MCF 10A (cell line): ENCODE data around the gene LRRN2. TPM values are rescaled to one million over a fixed set of nuclear protein-coding genes. Genes with fewer than 3 reads are reported as not detected.

Experiments
- BruUV-seq: library from RNA; stranded (reverse); fragments of 400-500 nt; replicated peaks from 2 replicates; lab custom pipeline; 2021; lab: Mats Ljungman, UMichigan
- CTCF ChIA-PET: fragments of 300-600 bp; sonication (Branson Sonifier 250); formaldehyde crosslinking; extraction: SDS; loops from one replicate; lab custom pipeline; 2021; ENCODE audit warnings: antibody characterized with exemption, inconsistent platforms; lab: Yijun Ruan, JAX
- POLR2A ChIA-PET: fragments of 300-600, 350-650 bp; sonication (Branson Sonifier 250); formaldehyde crosslinking; extraction: SDS; loops from one replicate; lab custom pipeline; 2020; ENCODE audit warnings: antibody characterized with exemption, inconsistent platforms; lab: Yijun Ruan, JAX
- DNase-seq: peaks from one replicate; pipeline ENCODE4 v3.0.0-alpha.2; 2018; ENCODE audit not compliant: unreplicated experiment
- H3K27ac Mint-ChIP-seq: one replicate; pipeline ENCODE4 v1.8.0; 2022; ENCODE audit warnings: mild to moderate bottlenecking, low read depth, mixed read lengths; ENCODE audit not compliant: unreplicated experiment
- H3K27me3 Mint-ChIP-seq: one replicate; pipeline ENCODE4 v1.8.0; 2022; ENCODE audit warnings: mixed read lengths; ENCODE audit not compliant: insufficient read depth, unreplicated experiment
- H3K36me3 Mint-ChIP-seq: one replicate; pipeline ENCODE4 v1.8.0; 2022; ENCODE audit warnings: mild to moderate bottlenecking, moderate library complexity, mixed read lengths; ENCODE audit not compliant: insufficient read depth, unreplicated experiment
- H3K4me1 Mint-ChIP-seq: one replicate; pipeline ENCODE4 v1.8.0; 2022; ENCODE audit warnings: mixed read lengths; ENCODE audit not compliant: insufficient read depth, unreplicated experiment
- H3K4me3 Mint-ChIP-seq: one replicate; pipeline ENCODE4 v1.8.0; 2022; ENCODE audit warnings: mild to moderate bottlenecking, moderate library complexity, mixed read lengths; ENCODE audit not compliant: unreplicated experiment
- H3K9me3 Mint-ChIP-seq: one replicate; pipeline ENCODE4 v1.8.0; 2022; ENCODE audit warnings: mixed read lengths; ENCODE audit not compliant: unreplicated experiment
- CTCF ChIP-seq: fragments of 200-600 bp; IDR thresholded peaks from one replicate; pipeline ENCODE4 v1.8.0; 2022; ENCODE audit warnings: antibody characterized with exemption, mild to moderate bottlenecking; ENCODE audit not compliant: unreplicated experiment
- intact Hi-C: fragments of 100-400 bp; cut with micrococcal nuclease; formaldehyde crosslinking; loops from 2 replicates; pipeline ENCODE4 v1.14.1; 2022
- total RNA-seq: library from RNA; stranded (reverse); gene quantifications from 2 replicates; pipeline ENCODE4 v1.2.3, GENCODE V29; 2022

LRRN2 gene
- total RNA-seq, 1 experiment from 2014 or later: not detected

- Mint-ChIP-seq H3K27me3 (peaks cover 45% of the 10 kb centered on the region), H3K4me3 (no peak overlapping the region), H3K4me1 (no peaks in the 10 kb centered on the region), H3K9me3 (no peaks in the 10 kb centered on the region), H3K27ac (no peak overlapping the region), H3K36me3 (no peaks in the 10 kb centered on the region)
- POLR2A ChIA-PET: interaction anchor here (0.6 to 1.1 kb wide), 2 partner anchors 30 to 96 kb away, joined by 3 read pairs; no protein-coding TSS in a partner anchor
- no peak for TF ChIP-seq CTCF
- no TSS peak for BruUV-seq
- intact Hi-C loops: no loop called here
- DNase-seq: no peak
- CTCF ChIA-PET: interaction anchor here (0.6 to 3.7 kb wide), 5 partner anchors 60 to 144 kb away, joined by 3 to 18 read pairs (median 3); no protein-coding TSS in a partner anchor
These were observed 6.6 kb downstream of the LRRN2 start for GRCh38 chr1:204678721-204679475.

GRCh38 chr1:204677864-204678263 is 7.7 kb downstream of the LRRN2 start:
- no peaks in the 10 kb centered on the region for H3K36me3 Mint-ChIP-seq
- H3K4me1 Mint-ChIP-seq: no peaks in the 10 kb centered on the region
- H3K9me3 Mint-ChIP-seq: no peaks in the 10 kb centered on the region
- H3K27me3 Mint-ChIP-seq: peaks cover 45% of the 10 kb centered on the region
- ChIA-PET CTCF (interaction anchor here (0.5 to 2.2 kb wide), 4 partner anchors 19 to 390 kb away, joined by 3 to 13 read pairs (median 3); no protein-coding TSS in a partner anchor), POLR2A (no interaction called here)
- H3K4me3 Mint-ChIP-seq: no peak overlapping the region
- intact Hi-C loops: no loop called here
- no peak overlapping the region for H3K27ac Mint-ChIP-seq
- no TSS peak for BruUV-seq
- TF ChIP-seq CTCF: no peak
- DNase-seq: no peak

GRCh38 chr1:204676043-204676442 is 9.5 kb downstream of the LRRN2 start:
- H3K27ac Mint-ChIP-seq: no peak overlapping the region
- intact Hi-C loops: no loop called here
- H3K4me3 Mint-ChIP-seq: no peak overlapping the region
- no peaks in the 10 kb centered on the region for H3K9me3 Mint-ChIP-seq
- no peak for TF ChIP-seq CTCF
- BruUV-seq: no TSS peak
- no peak for DNase-seq
- no peaks in the 10 kb centered on the region for H3K36me3 Mint-ChIP-seq
- ChIA-PET POLR2A (no interaction called here), CTCF (interaction anchor here (0.7 to 1.9 kb wide), 4 partner anchors 10 to 611 kb away, joined by 3 to 5 read pairs (median 4); no protein-coding TSS in a partner anchor)
- H3K27me3 Mint-ChIP-seq: peaks cover 45% of the 10 kb centered on the region
- no peaks in the 10 kb centered on the region for H3K4me1 Mint-ChIP-seq

- CTCF ChIA-PET: interaction anchor here (0.6 to 1.9 kb wide), 2 partner anchors 8 to 117 kb away, joined by 3 to 5 read pairs; no protein-coding TSS in a partner anchor
- DNase-seq: no peak
- no peaks in the 10 kb centered on the region for H3K9me3 Mint-ChIP-seq
- POLR2A ChIA-PET: interaction anchor here (0.9 kb wide), 1 partner anchor 13 kb away, joined by 3 read pairs; no protein-coding TSS in a partner anchor
- intact Hi-C loops: no loop called here
- H3K27me3 Mint-ChIP-seq: peaks cover 35% of the 10 kb centered on the region
- H3K4me3 Mint-ChIP-seq: no peak overlapping the region
- BruUV-seq: no TSS peak
- H3K27ac Mint-ChIP-seq: no peak overlapping the region
- H3K36me3 Mint-ChIP-seq: no peaks in the 10 kb centered on the region
- no peaks in the 10 kb centered on the region for H3K4me1 Mint-ChIP-seq
- TF ChIP-seq CTCF: no peak
These were observed 11.5 kb downstream of the LRRN2 start for GRCh38 chr1:204673909-204674649.
